HG02981 (cell line): Measurements from ENCODE around the gene MINAR2.

ENCODE experiments used
- ATAC-seq: cut with Tn5 transposase; IDR thresholded peaks from one replicate; pipeline ENCODE4 v1.9.1; 2021; ENCODE audit warnings: mild to moderate bottlenecking, moderate library complexity; ENCODE audit not compliant: unreplicated experiment

The MINAR2 gene

DNA sequence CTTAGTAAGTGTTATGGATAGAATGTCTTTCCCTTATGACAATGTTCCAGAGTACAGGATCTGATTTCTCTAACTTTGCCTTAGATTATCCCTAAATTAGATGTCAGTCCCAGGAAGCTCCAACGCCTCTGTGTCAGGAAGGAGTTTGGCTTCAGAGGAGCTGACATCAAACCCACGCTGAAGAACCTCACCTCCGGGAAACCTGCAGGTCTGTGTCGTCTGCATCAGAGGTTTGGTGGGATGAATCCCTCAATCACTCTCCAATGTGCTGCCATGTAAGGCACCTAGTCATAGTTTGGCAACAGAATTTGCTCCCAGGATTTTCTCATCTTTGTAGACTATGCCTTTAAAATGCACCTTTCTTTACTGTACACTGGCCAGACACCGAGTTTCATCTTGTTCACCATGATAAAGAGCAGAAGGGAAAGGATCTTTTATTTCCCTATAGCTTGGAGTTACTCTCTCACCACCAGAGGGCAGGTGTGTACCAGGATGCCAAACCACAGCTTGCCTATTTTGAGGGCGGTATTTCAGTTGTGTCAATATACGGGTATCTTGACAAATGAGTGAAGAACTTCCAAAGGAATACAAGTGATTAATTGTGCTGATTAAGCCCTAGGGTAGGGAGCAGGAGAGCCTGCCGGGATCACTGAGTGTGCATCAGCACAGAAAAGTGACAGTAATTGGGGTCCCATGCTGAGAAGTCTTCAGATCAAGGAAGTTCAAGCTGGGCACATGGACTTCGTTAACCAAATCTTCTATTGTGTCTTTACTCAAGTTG, 23.4 kb downstream of the MINAR2 start:
- ATAC-seq = peak; percentile 56

GRCh38 chr5:129773376-129773775, 25.5 kb downstream of the MINAR2 start:
- no peak for ATAC-seq

DNA sequence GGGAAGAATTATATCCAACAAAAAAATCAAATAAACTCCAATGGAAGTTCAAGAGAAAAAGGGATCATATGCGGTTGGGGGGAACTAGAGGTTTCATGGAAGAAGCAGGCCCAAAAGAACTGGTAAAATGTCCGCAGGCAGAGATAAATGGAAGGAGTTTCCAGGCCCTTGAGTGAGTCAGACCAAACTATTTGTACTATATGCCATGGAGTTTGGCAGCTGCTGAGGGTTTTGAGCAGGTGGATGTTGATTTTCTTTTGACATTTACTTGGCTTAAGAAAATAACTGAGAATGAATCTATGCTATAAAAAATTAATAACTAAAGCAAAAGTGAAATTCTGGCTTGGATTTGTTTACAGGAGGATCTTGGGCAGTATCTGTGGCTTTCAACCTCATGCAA, 33.7 kb downstream of the MINAR2 start:
- ATAC-seq = no peak

DNA sequence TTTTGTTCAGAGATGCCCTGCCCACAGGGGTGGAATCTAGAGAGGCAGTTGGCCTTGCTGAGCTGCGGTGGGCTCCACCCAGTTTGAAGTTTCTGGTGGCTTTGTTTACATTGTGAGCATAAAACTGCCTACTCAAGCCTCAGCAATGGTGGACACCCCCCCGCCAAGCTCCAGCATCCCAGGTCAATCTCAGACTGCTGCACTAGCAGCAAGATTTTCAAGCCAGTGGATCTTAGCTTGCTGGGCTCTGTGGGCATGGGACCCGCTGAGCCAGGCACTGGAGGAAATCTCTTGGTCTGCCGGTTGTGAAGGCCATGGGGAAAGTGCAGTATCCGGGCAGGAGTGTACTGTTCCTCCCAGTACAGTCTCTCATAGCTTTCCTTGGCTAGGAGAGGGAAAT, 55.5 kb downstream of the MINAR2 start:
- no peak for ATAC-seq

GRCh38 chr5:129804705-129805104, 56.8 kb downstream of the MINAR2 start:
- ATAC-seq = no peak

DNA sequence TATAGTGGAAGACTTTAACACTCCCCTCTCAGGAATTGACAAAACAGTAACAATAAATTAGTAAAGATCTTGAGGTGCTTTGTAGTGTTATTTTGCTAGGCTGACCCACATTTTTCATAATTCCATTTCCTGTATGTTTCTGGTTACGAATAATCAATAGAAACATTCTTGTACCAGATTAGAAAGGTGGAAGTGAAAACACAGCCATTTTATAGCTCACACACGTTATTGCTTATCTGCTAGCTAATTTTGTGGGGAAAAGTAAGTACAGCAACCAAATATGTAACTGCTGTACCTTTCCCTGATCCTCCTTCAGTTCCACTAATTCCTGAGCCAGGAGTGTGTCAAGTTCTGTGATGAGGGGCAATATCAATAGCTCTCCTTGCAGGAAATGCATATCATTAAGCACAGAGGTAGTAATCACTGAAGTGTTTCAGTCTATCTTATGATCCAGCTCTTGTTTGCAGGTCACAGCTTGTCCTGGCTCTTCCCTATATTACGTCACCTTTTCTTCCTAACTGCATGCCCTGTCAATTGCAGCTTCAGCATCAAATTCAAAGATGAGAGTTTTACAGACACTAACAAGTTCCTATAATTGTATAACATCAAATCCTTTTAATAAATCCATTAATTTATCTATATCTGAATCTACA, 59.4 kb downstream of the MINAR2 start:
- ATAC-seq = no peak
